Gastrocnemius medialis (tissue), 4 donors: ENCODE results near the gene FYN.

Experiments used
- POLR2A ChIP-seq, 2 donors: fragments of 450-650 bp; IDR thresholded peaks; one replicate each; pipeline ENCODE4 v1.6.1; 2017; ENCODE audit warnings: antibody characterized with exemption in 2 of 2, mild to moderate bottlenecking in 2 of 2, moderate library complexity in 2 of 2
- TF ChIP-seq, protein P1 (sequence below), 5 experiments: fragments of 450-650 bp in 3 of 5; fragments of 200-600 bp in 2 of 5; sonication (generic) in 2 of 5; IDR thresholded peaks in 4 of 5; conservative IDR thresholded peaks in 1 of 5; 1 replicate in 4 of 5; 2 replicates in 1 of 5; pipeline ENCODE4 v1.5.1; 2016 to 2019; ENCODE audit warnings: antibody characterized with exemption in 5 of 5, mild to moderate bottlenecking in 3 of 5, moderate library complexity in 3 of 5

DNA sequence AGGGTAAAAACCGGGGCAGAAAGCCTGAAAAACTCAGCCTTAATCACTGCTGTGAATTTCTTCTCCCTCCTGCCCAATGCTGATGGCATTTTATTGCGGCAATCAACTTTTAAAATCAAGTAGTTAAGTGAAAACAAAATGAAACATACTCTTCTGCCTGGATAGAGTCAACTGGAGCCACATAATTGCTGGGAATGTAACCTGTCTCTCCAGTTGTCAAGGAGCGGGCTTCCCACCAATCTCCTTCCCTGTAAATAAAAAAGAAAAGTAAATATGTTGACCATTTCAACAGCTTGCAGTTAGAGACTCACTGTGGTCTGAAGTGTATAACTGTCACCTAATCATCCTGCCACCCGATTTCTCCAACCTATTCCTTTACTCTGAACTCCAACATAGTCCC, 165.5 kb downstream of the FYN start:
- TF ChIP-seq, protein P1, sequence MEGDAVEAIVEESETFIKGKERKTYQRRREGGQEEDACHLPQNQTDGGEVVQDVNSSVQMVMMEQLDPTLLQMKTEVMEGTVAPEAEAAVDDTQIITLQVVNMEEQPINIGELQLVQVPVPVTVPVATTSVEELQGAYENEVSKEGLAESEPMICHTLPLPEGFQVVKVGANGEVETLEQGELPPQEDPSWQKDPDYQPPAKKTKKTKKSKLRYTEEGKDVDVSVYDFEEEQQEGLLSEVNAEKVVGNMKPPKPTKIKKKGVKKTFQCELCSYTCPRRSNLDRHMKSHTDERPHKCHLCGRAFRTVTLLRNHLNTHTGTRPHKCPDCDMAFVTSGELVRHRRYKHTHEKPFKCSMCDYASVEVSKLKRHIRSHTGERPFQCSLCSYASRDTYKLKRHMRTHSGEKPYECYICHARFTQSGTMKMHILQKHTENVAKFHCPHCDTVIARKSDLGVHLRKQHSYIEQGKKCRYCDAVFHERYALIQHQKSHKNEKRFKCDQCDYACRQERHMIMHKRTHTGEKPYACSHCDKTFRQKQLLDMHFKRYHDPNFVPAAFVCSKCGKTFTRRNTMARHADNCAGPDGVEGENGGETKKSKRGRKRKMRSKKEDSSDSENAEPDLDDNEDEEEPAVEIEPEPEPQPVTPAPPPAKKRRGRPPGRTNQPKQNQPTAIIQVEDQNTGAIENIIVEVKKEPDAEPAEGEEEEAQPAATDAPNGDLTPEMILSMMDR (IDR thresholded peaks at IDR 0.05 in 4 of 5, conservative IDR thresholded peaks at IDR 0.05 in 1 of 5), result no peak
- TF ChIP-seq POLR2A (IDR thresholded peaks at IDR 0.05), result no peak
